ENCODE measurements around the gene NTF3.

The NTF3 gene

GRCh38 chr12:5409619-5410018 lies 22.3 kb upstream of the NTF3 start:
- no peaks in the 10 kb centered on the region for H3K36me3 ChIP-seq (ENCODE audit: insufficient read depth, low read length)
- no peak overlapping the region for H3K4me3 ChIP-seq (ENCODE audit: low read depth in 1 of 2, low read length in 2 of 2)
- H3K9ac ChIP-seq (ENCODE audit: low read depth, low read length) = no peak overlapping the region
- TF ChIP-seq, protein P1, sequence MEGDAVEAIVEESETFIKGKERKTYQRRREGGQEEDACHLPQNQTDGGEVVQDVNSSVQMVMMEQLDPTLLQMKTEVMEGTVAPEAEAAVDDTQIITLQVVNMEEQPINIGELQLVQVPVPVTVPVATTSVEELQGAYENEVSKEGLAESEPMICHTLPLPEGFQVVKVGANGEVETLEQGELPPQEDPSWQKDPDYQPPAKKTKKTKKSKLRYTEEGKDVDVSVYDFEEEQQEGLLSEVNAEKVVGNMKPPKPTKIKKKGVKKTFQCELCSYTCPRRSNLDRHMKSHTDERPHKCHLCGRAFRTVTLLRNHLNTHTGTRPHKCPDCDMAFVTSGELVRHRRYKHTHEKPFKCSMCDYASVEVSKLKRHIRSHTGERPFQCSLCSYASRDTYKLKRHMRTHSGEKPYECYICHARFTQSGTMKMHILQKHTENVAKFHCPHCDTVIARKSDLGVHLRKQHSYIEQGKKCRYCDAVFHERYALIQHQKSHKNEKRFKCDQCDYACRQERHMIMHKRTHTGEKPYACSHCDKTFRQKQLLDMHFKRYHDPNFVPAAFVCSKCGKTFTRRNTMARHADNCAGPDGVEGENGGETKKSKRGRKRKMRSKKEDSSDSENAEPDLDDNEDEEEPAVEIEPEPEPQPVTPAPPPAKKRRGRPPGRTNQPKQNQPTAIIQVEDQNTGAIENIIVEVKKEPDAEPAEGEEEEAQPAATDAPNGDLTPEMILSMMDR (IDR thresholded peaks at IDR 0.05; ENCODE audit: borderline replicate concordance, extremely low read depth, low read length, poor library complexity, severe bottlenecking) = no peak
- no peak for TF ChIP-seq EZH2 (IDR thresholded peaks at IDR 0.05; ENCODE audit: borderline replicate concordance, low read depth, low read length, severe bottlenecking)
- H3K9me3 ChIP-seq (ENCODE audit: insufficient read depth, low read length, severe bottlenecking) = no peaks in the 10 kb centered on the region
- H3K79me2 ChIP-seq (ENCODE audit: insufficient read depth, low read length) = no peaks in the 10 kb centered on the region
- no peak for ATAC-seq (ENCODE audit: insufficient read depth, low read depth)
- no peak overlapping the region for H3K4me2 ChIP-seq (ENCODE audit: insufficient read depth, low read length)
- no peak overlapping the region for H3K27ac ChIP-seq (ENCODE audit: low read length)
- no peak overlapping the region for H2AFZ ChIP-seq (ENCODE audit: low read depth, low read length)
- DNase-seq = no peak
- H3K27me3 ChIP-seq (ENCODE audit: insufficient read depth, low read length, poor library complexity) = peaks cover 16% of the 10 kb centered on the region
- no peaks in the 10 kb centered on the region for H4K20me1 ChIP-seq (ENCODE audit: insufficient read depth, low read length)
- no peaks in the 10 kb centered on the region for H3K4me1 ChIP-seq (ENCODE audit: insufficient read depth, low read length)

DNA sequence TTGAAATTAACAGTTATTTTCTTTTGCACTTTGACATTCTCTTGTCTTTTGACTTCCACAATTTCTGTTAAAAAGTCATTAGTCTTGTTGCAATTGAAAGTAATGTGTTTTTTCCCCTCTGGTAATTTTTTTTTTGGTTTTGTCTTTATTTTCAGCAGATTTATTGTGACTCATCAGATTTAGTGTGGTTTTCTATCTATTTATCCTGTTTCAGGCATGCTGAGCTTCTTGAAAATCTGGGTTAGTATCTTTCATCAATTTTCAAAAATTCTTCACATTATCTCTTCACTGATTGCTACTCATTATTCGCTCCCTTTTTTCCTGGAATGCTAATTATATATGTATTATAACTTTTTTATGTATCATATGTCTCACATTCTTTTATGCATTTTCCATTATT lies 15.3 kb upstream of the NTF3 start:
- no peaks in the 10 kb centered on the region for H3K9me3 ChIP-seq (ENCODE audit: insufficient read depth, low read length, severe bottlenecking)
- H3K4me2 ChIP-seq (ENCODE audit: insufficient read depth, low read length) = no peak overlapping the region
- no peak overlapping the region for H3K9ac ChIP-seq (ENCODE audit: low read depth, low read length)
- no peak overlapping the region for H2AFZ ChIP-seq (ENCODE audit: low read depth, low read length)
- H3K27ac ChIP-seq (ENCODE audit: low read length) = no peak overlapping the region
- H3K4me3 ChIP-seq (ENCODE audit: low read depth in 1 of 2, low read length in 2 of 2) = no peak overlapping the region
- ATAC-seq (ENCODE audit: insufficient read depth, low read depth) (no peak), DNase-seq (no peak)
- TF ChIP-seq, protein P1 (IDR thresholded peaks at IDR 0.05; ENCODE audit: borderline replicate concordance, extremely low read depth, low read length, poor library complexity, severe bottlenecking) = no peak
- TF ChIP-seq EZH2 (IDR thresholded peaks at IDR 0.05; ENCODE audit: borderline replicate concordance, low read depth, low read length, severe bottlenecking) = no peak
- no peaks in the 10 kb centered on the region for H3K36me3 ChIP-seq (ENCODE audit: insufficient read depth, low read length)
- no peaks in the 10 kb centered on the region for H3K4me1 ChIP-seq (ENCODE audit: insufficient read depth, low read length)
- no peaks in the 10 kb centered on the region for H4K20me1 ChIP-seq (ENCODE audit: insufficient read depth, low read length)
- H3K27me3 ChIP-seq (ENCODE audit: insufficient read depth, low read length, poor library complexity) = no peaks in the 10 kb centered on the region
- H3K79me2 ChIP-seq (ENCODE audit: insufficient read depth, low read length) = no peaks in the 10 kb centered on the region

DNA sequence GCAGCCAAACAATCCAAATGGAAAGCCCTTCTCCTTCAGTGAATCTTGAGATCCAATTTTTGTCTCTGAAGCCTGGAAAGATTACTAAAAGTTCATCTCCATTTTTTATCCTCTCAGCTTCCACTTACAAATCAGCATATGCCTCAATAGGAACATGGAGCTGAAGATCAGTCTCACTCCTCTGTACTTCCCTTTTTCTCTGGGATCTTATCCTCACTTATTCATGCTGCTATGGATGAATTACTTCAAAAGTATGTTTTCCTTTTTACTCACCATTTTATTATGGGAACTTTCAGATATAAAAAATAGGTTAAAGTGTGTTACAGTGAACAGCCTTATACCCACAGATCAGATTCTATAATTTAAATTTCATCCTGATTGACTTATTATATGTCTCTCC lies 14.4 kb upstream of the NTF3 start:
- H4K20me1 ChIP-seq (ENCODE audit: insufficient read depth, low read length) = no peaks in the 10 kb centered on the region
- no peaks in the 10 kb centered on the region for H3K79me2 ChIP-seq (ENCODE audit: insufficient read depth, low read length)
- no peaks in the 10 kb centered on the region for H3K4me1 ChIP-seq (ENCODE audit: insufficient read depth, low read length)
- no peak overlapping the region for H3K4me2 ChIP-seq (ENCODE audit: insufficient read depth, low read length)
- no peaks in the 10 kb centered on the region for H3K36me3 ChIP-seq (ENCODE audit: insufficient read depth, low read length)
- DNase-seq (no peak), ATAC-seq (ENCODE audit: insufficient read depth, low read depth) (no peak)
- TF ChIP-seq, protein P1 (IDR thresholded peaks at IDR 0.05; ENCODE audit: borderline replicate concordance, extremely low read depth, low read length, poor library complexity, severe bottlenecking) = no peak
- no peak for TF ChIP-seq EZH2 (IDR thresholded peaks at IDR 0.05; ENCODE audit: borderline replicate concordance, low read depth, low read length, severe bottlenecking)
- no peaks in the 10 kb centered on the region for H3K9me3 ChIP-seq (ENCODE audit: insufficient read depth, low read length, severe bottlenecking)
- H3K9ac ChIP-seq (ENCODE audit: low read depth, low read length) = no peak overlapping the region
- H3K27ac ChIP-seq (ENCODE audit: low read length) = no peak overlapping the region
- H3K27me3 ChIP-seq (ENCODE audit: insufficient read depth, low read length, poor library complexity) = no peaks in the 10 kb centered on the region
- H2AFZ ChIP-seq (ENCODE audit: low read depth, low read length) = no peak overlapping the region
- no peak overlapping the region for H3K4me3 ChIP-seq (ENCODE audit: low read depth in 1 of 2, low read length in 2 of 2)

All from DND-41 (cell line).